DOHH2 (cell line): ENCODE measurements around the gene PRKAG1.

Experiments
- H3F3A ChIP-seq: fragments of 200-600 bp; sonication (generic), shearing (Covaris generic); 2 replicates; pipeline ENCODE4 v1.6.0; 2016; ENCODE audit warnings: antibody characterized with exemption, mild to moderate bottlenecking; ENCODE audit not compliant: control insufficient read depth, insufficient read depth
- H3K27ac ChIP-seq: fragments of 200-600 bp; sonication (generic); 2 replicates; pipeline ENCODE4 v1.5.1; 2014; ENCODE audit warnings: low read depth, mild to moderate bottlenecking, low read length, moderate library complexity
- H3K27me3 ChIP-seq: fragments of 200-600 bp; sonication (generic); 2 replicates; pipeline ENCODE4 v1.6.1; 2014; ENCODE audit warnings: mild to moderate bottlenecking, low read length, mixed read lengths; ENCODE audit not compliant: control insufficient read depth
- H3K36me3 ChIP-seq: fragments of 200-600 bp; sonication (generic); 2 replicates; pipeline ENCODE4 v1.6.1; 2014; ENCODE audit warnings: mild to moderate bottlenecking, low read length, moderate library complexity, mixed read lengths; ENCODE audit not compliant: control insufficient read depth
- H3K4me1 ChIP-seq: fragments of 200-600 bp; sonication (generic); 2 replicates; pipeline ENCODE4 v1.6.1; 2014; ENCODE audit warnings: mild to moderate bottlenecking, low read length, mixed read lengths; ENCODE audit not compliant: control insufficient read depth
- H3K4me2 ChIP-seq: fragments of 200-600 bp; sonication (generic); 2 replicates; pipeline ENCODE4 v1.6.0; 2014; ENCODE audit warnings: mild to moderate bottlenecking, low read length, moderate library complexity
- H3K4me3 ChIP-seq: fragments of 200-600 bp; sonication (generic); 2 replicates; pipeline ENCODE4 v1.5.1; 2014; ENCODE audit warnings: mild to moderate bottlenecking, low read length, mixed read lengths
- H3K79me2 ChIP-seq: fragments of 200-600 bp; sonication (generic); 2 replicates; pipeline ENCODE4 v1.6.1; 2014; ENCODE audit warnings: mild to moderate bottlenecking, low read length, mixed read lengths; ENCODE audit not compliant: control insufficient read depth
- H3K9me2 ChIP-seq: fragments of 200-600 bp; sonication (generic); replicated peaks from 2 replicates; pipeline ENCODE4 v1.6.1; 2014; ENCODE audit warnings: mild to moderate bottlenecking, low read length, mixed read lengths; ENCODE audit not compliant: control insufficient read depth
- H3K9me3 ChIP-seq: fragments of 200-600 bp; sonication (generic); 2 replicates; pipeline ENCODE4 v1.6.1; 2014; ENCODE audit warnings: antibody characterized with exemption, low read length, mixed read lengths; ENCODE audit not compliant: control insufficient read depth, insufficient read depth
- H4K20me1 ChIP-seq: fragments of 200-600 bp; sonication (generic); 2 replicates; pipeline ENCODE4 v1.6.0; 2014; ENCODE audit warnings: low read depth, mild to moderate bottlenecking, antibody characterized with exemption, low read length, moderate library complexity; ENCODE audit not compliant: control insufficient read depth, insufficient read depth
- CTCF ChIP-seq: fragments of 200-600 bp; sonication (generic); IDR thresholded peaks from one replicate; pipeline ENCODE4 v1.5.1; 2014; ENCODE audit warnings: antibody characterized with exemption, mild to moderate bottlenecking, low read depth, low read length; ENCODE audit not compliant: poor library complexity, severe bottlenecking
- EZH2phosphoT487 ChIP-seq: fragments of 200-600 bp; sonication (generic); IDR thresholded peaks from 2 replicates; pipeline ENCODE4 v1.6.1; 2017; ENCODE audit warnings: borderline replicate concordance, mild to moderate bottlenecking, antibody characterized with exemption, low read length, moderate library complexity, mixed read lengths

PRKAG1 gene

GRCh38 chr12:48973941-48974673 lies 44.5 kb downstream of the PRKAG1 start:
- peaks cover 38% of the 10 kb centered on the region for H3K4me1 ChIP-seq

GRCh38 chr12:48973531-48973930 lies 45.0 kb downstream of the PRKAG1 start:
- Histone ChIP-seq H3K27ac (no peak overlapping the region), H3K4me2 (no peak overlapping the region), H3K4me3 (no peak overlapping the region), H4K20me1 (no peaks in the 10 kb centered on the region; the same call in 1 of the 2 replicates), H3K9me3 (no peaks in the 10 kb centered on the region), H3F3A (no peaks in the 10 kb centered on the region), H3K4me1 (peaks cover 32% of the 10 kb centered on the region), H3K27me3 (peaks cover 76% of the 10 kb centered on the region), H3K9me2 (no peaks in the 10 kb centered on the region), H3K79me2 (no peaks in the 10 kb centered on the region), H3K36me3 (no peaks in the 10 kb centered on the region)
- no peak for TF ChIP-seq EZH2phosphoT487
- no peak for TF ChIP-seq CTCF

More at GRCh38 chr12:48973941-48974673, 44.5 kb downstream of the PRKAG1 start:
- no peaks in the 10 kb centered on the region for H3K36me3 ChIP-seq
- no peak overlapping the region for H3K27ac ChIP-seq
- H3K9me3 ChIP-seq, result no peaks in the 10 kb centered on the region
- H4K20me1 ChIP-seq, result no peaks in the 10 kb centered on the region; the same call in 1 of the 2 replicates
- no peaks in the 10 kb centered on the region for H3K9me2 ChIP-seq
- TF ChIP-seq CTCF (peak; percentile 59), EZH2phosphoT487 (no peak)
- H3K27me3 ChIP-seq, result peaks cover 78% of the 10 kb centered on the region
- H3K79me2 ChIP-seq, result no peaks in the 10 kb centered on the region
- H3F3A ChIP-seq, result no peaks in the 10 kb centered on the region
- no peak overlapping the region for H3K4me2 ChIP-seq
- no peak overlapping the region for H3K4me3 ChIP-seq

- H3K27me3 ChIP-seq, result peaks cover 73% of the 10 kb centered on the region
- no peaks in the 10 kb centered on the region for H3K9me2 ChIP-seq
- H3K4me1 ChIP-seq, result peaks cover 28% of the 10 kb centered on the region
- H3K36me3 ChIP-seq, result no peaks in the 10 kb centered on the region
- H3K4me3 ChIP-seq, result no peak overlapping the region
- TF ChIP-seq CTCF (no peak), EZH2phosphoT487 (no peak)
- no peaks in the 10 kb centered on the region; the same call in 1 of the 2 replicates for H4K20me1 ChIP-seq
- H3K9me3 ChIP-seq, result no peaks in the 10 kb centered on the region
- no peaks in the 10 kb centered on the region for H3F3A ChIP-seq
- no peak overlapping the region for H3K27ac ChIP-seq
- H3K4me2 ChIP-seq, result no peak overlapping the region
- H3K79me2 ChIP-seq, result no peaks in the 10 kb centered on the region
Observed at GRCh38 chr12:48972952-48973483, 45.6 kb downstream of the PRKAG1 start.
